K562 (cell line): ENCODE data around the gene ALG9. TPM values are rescaled to one million over a fixed set of nuclear protein-coding genes. Genes with fewer than 3 reads are reported as not detected.

ENCODE experiments used
- ATAC-seq: fragments of 200-7000 bp; cut with Tn5 transposase; 3 replicates; pipeline ENCODE4 v1.9.1; 2020; ENCODE audit warnings: moderate library complexity
- BruUV-seq: library from RNA; stranded (reverse); fragments of 400-500 nt; replicated peaks from 2 replicates; lab custom pipeline; 2021; lab: Mats Ljungman, UMichigan
- CTCF ChIA-PET: fragments of 300-600 bp; formaldehyde crosslinking; extraction: SDS; loops from one replicate; lab custom pipeline; 2021; ENCODE audit warnings: low intra/inter-chr PET ratio; lab: Yijun Ruan, JAX
- POLR2A ChIA-PET: fragments of 300-600, 350-650 bp; sonication (Branson Sonifier 250); formaldehyde crosslinking; extraction: SDS; loops from one replicate; lab custom pipeline; 2021; ENCODE audit warnings: antibody characterized with exemption, inconsistent platforms; lab: Yijun Ruan, JAX
- DNase-seq, 4 experiments: peaks; one replicate each; pipeline versions ENCODE4 v3.0.0 to v3.0.0-alpha.2; 2011 to 2018; ENCODE audit warnings: low spot score in 3 of 4, mixed read lengths in 3 of 4; ENCODE audit errors: extremely low read depth in 1 of 4
- FAIRE-seq: peaks from 2 replicates; lab custom pipeline; 2011; peaks lifted over from hg19 to GRCh38; lab: Jason Lieb, UNC
- H2AFZ ChIP-seq: 2 replicates; pipeline ENCODE4 v1.6.0; 2011; ENCODE audit warnings: low read depth, low read length, control low read depth, inconsistent platforms
- H3K27ac ChIP-seq: fragments of 200-600 bp; 3 replicates; pipeline ENCODE4 v1.8.0; 2011; ENCODE audit warnings: low read depth, mild to moderate bottlenecking, control low read depth, inconsistent platforms, low read length, moderate library complexity, mixed read lengths; ENCODE audit errors: extremely low read depth
- H3K27me3 ChIP-seq, 2 experiments: fragments of 300-600 bp in 1 of 2; 2 replicates in 1 of 2; 3 replicates in 1 of 2; pipeline versions ENCODE4 v1.6.0 to v1.8.0; 2011; ENCODE audit warnings: inconsistent platforms in 2 of 2, low read length in 2 of 2, mild to moderate bottlenecking in 1 of 2, mixed read lengths in 1 of 2, moderate library complexity in 1 of 2; ENCODE audit not compliant: control insufficient read depth in 2 of 2, insufficient read depth in 2 of 2
- H3K36me3 ChIP-seq: fragments of 300-600 bp; 3 replicates; pipeline ENCODE4 v1.8.0; 2011; ENCODE audit warnings: mild to moderate bottlenecking, low read length, inconsistent platforms; ENCODE audit not compliant: control insufficient read depth, insufficient read depth
- H3K4me1 ChIP-seq, 2 experiments: fragments of 200-600 bp in 1 of 2; replicated peaks in 1 of 2; 2 replicates in 1 of 2; 3 replicates in 1 of 2; pipeline versions ENCODE4 v1.5.1 to v1.8.0; 2011; ENCODE audit warnings: inconsistent platforms in 2 of 2, low read length in 2 of 2, mild to moderate bottlenecking in 1 of 2, mixed read lengths in 1 of 2, moderate library complexity in 1 of 2; ENCODE audit not compliant: control insufficient read depth in 2 of 2, insufficient read depth in 2 of 2
- H3K4me2 ChIP-seq: 2 replicates; pipeline ENCODE4 v1.6.1; 2011; ENCODE audit warnings: low read length, control low read depth, inconsistent platforms, mixed read lengths; ENCODE audit not compliant: insufficient read depth
- H3K4me3 ChIP-seq: fragments of 200-600 bp; sonication (generic), shearing (Covaris generic); 2 replicates; pipeline ENCODE4 v1.5.1; 2016; ENCODE audit warnings: control low read depth, inconsistent platforms
- H3K79me2 ChIP-seq: fragments of 200-600 bp; 3 replicates; pipeline ENCODE4 v1.8.0; 2011; ENCODE audit warnings: low read length, inconsistent platforms; ENCODE audit not compliant: control insufficient read depth, insufficient read depth
- H3K9ac ChIP-seq, 2 experiments: 2 replicates each; pipeline versions ENCODE4 v1.6.0 to v1.6.1; 2011; ENCODE audit warnings: low read depth in 2 of 2, low read length in 2 of 2, control low read depth in 1 of 2, inconsistent platforms in 1 of 2, mild to moderate bottlenecking in 1 of 2, mixed read lengths in 1 of 2; ENCODE audit not compliant: insufficient read depth in 1 of 2
- H3K9me1 ChIP-seq: one replicate; pipeline ENCODE4 v1.6.0; 2011; ENCODE audit warnings: inconsistent platforms, mild to moderate bottlenecking, low read length, moderate library complexity; ENCODE audit not compliant: control insufficient read depth, insufficient read depth
- H3K9me3 ChIP-seq: replicated peaks from 2 replicates; pipeline ENCODE4 v1.5.1; 2011; ENCODE audit warnings: low read depth, low read length, inconsistent platforms; ENCODE audit not compliant: control insufficient read depth, insufficient read depth
- H4K20me1 ChIP-seq: replicated peaks from 2 replicates; pipeline ENCODE4 v1.6.1; 2011; ENCODE audit warnings: low read length, inconsistent platforms, mixed read lengths; ENCODE audit not compliant: control insufficient read depth, insufficient read depth
- CUX1 ChIP-seq: fragments of 200-800 bp; sonication (Bioruptor generic); IDR thresholded peaks from 2 replicates; pipeline ENCODE4 v1.6.1; 2016; ENCODE audit warnings: missing genetic modification characterization, missing compliant biosample characterization
- E2F4 ChIP-seq: sonication (generic); formaldehyde crosslinking; IDR thresholded peaks from 2 replicates; pipeline ENCODE4 v1.8.0; 2022; ENCODE audit warnings: mild to moderate bottlenecking, low read depth, missing genetic modification reagents
- HDAC3 ChIP-seq: fragments of 450-650 bp; IDR thresholded peaks from 2 replicates; pipeline ENCODE4 v1.6.1; 2018; ENCODE audit warnings: borderline replicate concordance, mild to moderate bottlenecking, moderate library complexity; ENCODE audit not compliant: partially characterized antibody
- NCOA1 ChIP-seq: fragments of 450-650 bp; IDR thresholded peaks from 2 replicates; pipeline ENCODE4 v1.6.1; 2016; ENCODE audit warnings: low read depth
- NFATC3 ChIP-seq: fragments of 450-650 bp; IDR thresholded peaks from 2 replicates; pipeline ENCODE4 v1.6.1; 2017; ENCODE audit warnings: mild to moderate bottlenecking
- NR3C1 ChIP-seq: sonication (generic); formaldehyde crosslinking; IDR thresholded peaks from 2 replicates; pipeline ENCODE4 v1.8.1; 2022; ENCODE audit warnings: missing genetic modification reagents
- RERE ChIP-seq: sonication (generic); formaldehyde crosslinking; IDR thresholded peaks from 2 replicates; pipeline ENCODE4 v1.8.0; 2023; ENCODE audit warnings: missing genetic modification reagents, mild to moderate bottlenecking, borderline replicate concordance
- SMC3 ChIP-seq: conservative IDR thresholded peaks from 2 replicates; pipeline ENCODE4 v1.6.1; 2011; ENCODE audit warnings: low read depth, low read length, improper control_type of control experiment; ENCODE audit not compliant: insufficient read depth
- ZBED1 ChIP-seq: IDR thresholded peaks from 2 replicates; pipeline ENCODE4 v1.6.1; 2014
- ZNF124 ChIP-seq: sonication (generic); formaldehyde crosslinking; IDR thresholded peaks from 2 replicates; pipeline ENCODE4 v1.8.1; 2022; ENCODE audit warnings: missing genetic modification reagents
- ZNF699 ChIP-seq: fragments of 250-450 bp; sonication (Bioruptor Pico); IDR thresholded peaks from 2 replicates; pipeline ENCODE4 v1.8.0; 2021; ENCODE audit warnings: mild to moderate bottlenecking, moderate library complexity; ENCODE audit not compliant: insufficient replicate concordance
- ZSCAN29 ChIP-seq: fragments of 450-650 bp; IDR thresholded peaks from 2 replicates; pipeline ENCODE4 v1.6.1; 2017
- WGBS: fragments of 100-300 bp; shearing (Covaris generic); methylation state at CpG from one replicate; pipeline ENCODE4 v1.1.6; 2016; ENCODE audit warnings: low coverage, mixed read lengths; ENCODE audit not compliant: insufficient coverage; ENCODE audit errors: missing lambda C conversion rate; 5-methylcytosine and 5-hydroxymethylcytosine counted together
- in situ Hi-C: fragments of 300-500 bp; cut with MboI; formaldehyde crosslinking; loops from 4 replicates; pipeline ENCODE4 v1.15.0; 2018; ENCODE audit warnings: inconsistent platforms, mixed read lengths
- intact Hi-C: fragments of 100-400 bp; cut with micrococcal nuclease; formaldehyde crosslinking; loops from 2 replicates; pipeline ENCODE4 v1.14.2; 2022
- polyA plus RNA-seq, 8 experiments: library from polyadenylated mRNA; depleted of rRNA in 4 of 8; stranded (reverse) in 5 of 8; unstranded in 3 of 8; fragments of >200 nt; fragmentation: Nextera tagmentation in 2 of 8; fragmentation: Illumina TruSeq in 1 of 8; extraction: Ambion mirVana in 2 of 8; extraction: Trizol in 1 of 8; gene quantifications; 2 replicates each; pipeline versions ENCODE4 v1.2.1 to v1.2.3, GENCODE V29; 2011 to 2014; ENCODE audit warnings: inconsistent platforms in 1 of 8, missing spikeins in 1 of 8
- total RNA-seq, 7 experiments: library from RNA; depleted of rRNA in 6 of 7; stranded (reverse); fragments of >200 nt in 6 of 7; fragmentation: Illumina TruSeq in 2 of 7; extraction: Trizol in 2 of 7; gene quantifications; 2 replicates each; pipeline versions ENCODE4 v1.2.1 to v1.2.3, GENCODE V29; 2011 to 2021; ENCODE audit warnings: low replicate concordance in 1 of 7

Gene ALG9
- total and polyA plus RNA-seq, 9 of the 15 experiments (the other 6 are each of a cell fraction or from before 2014, with no cell fraction given), result 11.5 to 40.5 (median 24.9) TPM

GRCh38 chr11:111860257-111860656 is 11.1 kb downstream of the ALG9 start:
- Histone ChIP-seq H3K27ac (no peak overlapping the region), H3K4me3 (no peak overlapping the region), H3K4me1 (no peaks in the 10 kb centered on the region), H3K79me2 (no peaks in the 10 kb centered on the region), H3K27me3 (no peaks in the 10 kb centered on the region), H3K9me3 (no peaks in the 10 kb centered on the region), H4K20me1 (no peaks in the 10 kb centered on the region), H3K4me2 (no peak overlapping the region), H2AFZ (no peak overlapping the region), H3K9ac (no peak overlapping the region), H3K9me1 (no peaks in the 10 kb centered on the region), H3K36me3 (peaks cover 46% of the 10 kb centered on the region)
- 66% methylated on average over 3 of the region's 3 CpGs for WGBS
- BruUV-seq, result no TSS peak
- TF ChIP-seq SMC3 (no peak), ZNF699 (CRISPR knock-in tag) (no peak), CUX1 (CRISPR knock-in tag) (no peak), RERE (CRISPR knock-in tag) (no peak), E2F4 (CRISPR knock-in tag) (no peak), NR3C1 (CRISPR knock-in tag) (no peak), NFATC3 (no peak), ZSCAN29 (no peak), HDAC3 (no peak), NCOA1 (no peak), ZBED1 (no peak), ZNF124 (CRISPR knock-in tag) (no peak)
- ChIA-PET POLR2A (no interaction called here), CTCF (no interaction called here)
- intact Hi-C loops (no loop called here), in situ Hi-C loops (no loop called here)
- DNase-seq (no peak), ATAC-seq (no peak), FAIRE-seq (no peak)
